GM21576 (cell line): ENCODE data around the gene GPC3.
"Not testable (repeated sequence)": the region's sequence is repeated elsewhere in the genome, so short reads cannot be mapped to it uniquely, and the experiment has no call there.

Experiments used
- ATAC-seq: cut with Tn5 transposase; IDR thresholded peaks from one replicate; pipeline ENCODE4 v1.9.1; 2021; ENCODE audit warnings: mild to moderate bottlenecking, moderate library complexity; ENCODE audit not compliant: unreplicated experiment

GPC3 gene

DNA sequence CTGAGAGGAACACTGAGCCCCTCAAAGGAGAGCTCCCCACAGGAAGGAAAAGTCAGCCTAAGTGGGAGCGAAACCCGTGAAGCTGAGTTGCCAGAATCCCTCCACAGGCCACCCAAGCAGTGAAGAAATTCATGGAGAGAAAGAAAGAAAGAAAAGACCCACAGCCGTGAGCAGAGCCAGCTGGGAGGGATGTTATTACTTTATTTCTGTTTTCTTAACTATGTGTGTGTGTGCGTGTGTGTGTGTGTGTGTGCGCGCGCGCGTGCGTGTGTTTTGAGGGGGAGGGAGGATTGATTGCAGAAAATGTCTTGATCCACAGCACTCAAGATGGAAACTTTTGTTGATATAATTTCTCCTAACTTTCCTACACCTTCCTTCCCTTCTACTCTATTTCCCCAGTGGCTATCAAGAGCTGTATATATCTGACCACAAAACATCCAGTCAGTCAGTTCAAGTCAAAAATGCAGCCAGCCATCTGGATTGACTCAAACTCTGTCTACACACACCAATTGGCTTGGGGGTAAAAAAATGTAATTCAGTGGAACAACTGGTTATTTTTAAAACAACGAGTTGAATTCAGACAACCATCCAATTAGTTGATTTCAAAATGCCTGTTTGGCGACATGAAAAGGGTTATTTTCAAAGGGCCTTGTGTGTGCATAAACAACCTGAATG, 13.8 kb upstream of the GPC3 start:
- ATAC-seq: no peak

DNA sequence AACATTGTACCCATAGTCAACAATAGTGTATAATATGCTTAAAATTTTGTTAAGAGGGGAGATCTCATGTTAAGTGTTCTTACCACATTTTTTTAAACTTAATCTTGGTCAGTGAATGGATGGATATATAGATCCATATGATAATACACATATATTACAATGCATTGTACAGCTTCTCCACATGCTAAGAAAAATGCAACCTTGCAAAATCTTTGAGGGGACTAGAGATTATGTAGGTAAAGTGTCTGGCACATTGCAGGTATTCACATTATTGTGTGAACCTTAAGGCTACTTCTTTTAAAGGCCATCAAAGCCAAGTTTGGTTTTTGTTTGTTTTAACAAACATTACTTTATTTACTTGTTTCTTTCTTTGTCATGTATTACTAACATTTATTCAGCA, 10.4 kb upstream of the GPC3 start:
- ATAC-seq: no peak

DNA sequence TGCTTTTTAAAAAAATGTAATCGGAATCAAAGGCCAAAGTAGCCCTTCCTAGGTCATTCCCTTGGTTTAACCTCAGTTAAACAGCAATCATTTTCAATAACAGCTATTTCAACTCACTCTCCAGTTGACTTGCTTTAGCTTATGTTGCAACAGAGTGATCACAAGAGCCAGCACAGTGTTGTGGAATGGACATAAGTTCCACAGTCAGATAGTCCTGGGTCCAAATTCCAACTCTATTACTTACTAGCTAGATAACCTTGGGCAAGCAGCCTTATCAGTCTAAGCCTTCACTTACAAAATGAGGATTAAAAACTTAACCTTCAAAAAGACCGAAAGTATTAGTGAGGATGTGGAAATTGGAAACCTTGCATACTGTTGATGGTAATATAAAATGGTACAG, 9.2 kb upstream of the GPC3 start:
- ATAC-seq: no peak

DNA sequence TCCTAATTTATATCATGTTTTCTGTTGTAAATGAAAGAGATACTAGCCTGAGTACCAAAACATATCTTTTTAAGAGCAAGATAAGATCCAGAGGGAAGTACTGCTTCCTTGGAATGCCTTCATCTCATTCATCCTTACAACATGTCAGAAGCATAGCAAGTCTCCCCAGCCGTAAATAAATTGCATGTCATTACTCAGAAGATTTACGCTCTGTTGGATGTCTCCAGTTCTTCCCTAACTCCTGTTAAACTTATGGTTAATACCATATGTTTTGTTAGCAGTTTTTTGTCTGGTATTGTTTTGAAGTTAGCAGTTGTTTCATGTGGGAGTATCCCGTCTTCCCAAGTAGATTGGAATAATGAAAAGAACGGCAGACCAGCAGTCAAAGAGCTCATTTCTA, 7.5 kb upstream of the GPC3 start:
- ATAC-seq: no peak

DNA sequence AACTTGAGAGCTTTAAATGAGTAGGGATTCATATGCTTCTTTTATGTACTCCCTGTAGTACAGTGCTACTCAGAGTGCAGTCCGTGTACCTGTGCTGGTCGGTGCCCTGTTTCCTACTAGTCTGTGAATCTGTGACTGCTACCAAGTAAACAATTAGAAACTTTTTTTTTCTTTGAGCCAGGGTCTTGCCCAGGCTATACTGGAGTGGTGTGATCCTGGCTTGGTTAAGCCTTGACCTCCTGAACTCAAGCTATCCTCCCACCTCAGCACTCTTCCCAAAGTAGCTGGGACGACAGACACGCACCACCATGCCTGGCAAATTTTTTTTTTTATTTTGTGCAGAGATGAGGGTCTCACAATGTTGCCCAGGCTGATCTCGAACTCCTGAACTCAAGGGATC, 6.4 kb upstream of the GPC3 start:
- ATAC-seq: no peak

DNA sequence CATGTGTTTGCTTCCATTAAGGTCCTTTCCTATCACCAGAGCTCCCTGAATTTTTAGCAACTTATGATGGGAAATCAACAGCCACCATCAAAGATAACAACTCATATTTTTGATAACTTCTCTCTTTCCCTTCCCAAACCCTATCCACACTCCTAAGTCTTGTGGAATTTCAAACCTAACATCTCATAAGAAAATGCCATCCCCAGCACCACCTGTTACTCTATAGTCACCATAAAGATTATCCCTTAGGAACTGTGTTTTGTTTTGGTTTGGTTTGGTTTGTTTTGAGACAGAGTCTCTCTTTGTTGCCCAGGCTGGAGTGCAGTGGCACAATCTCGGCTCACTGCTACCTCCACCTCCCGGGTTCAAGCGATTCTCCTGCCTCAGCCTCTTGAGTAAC, 5.7 kb upstream of the GPC3 start:
- not testable (repeated sequence) for ATAC-seq

DNA sequence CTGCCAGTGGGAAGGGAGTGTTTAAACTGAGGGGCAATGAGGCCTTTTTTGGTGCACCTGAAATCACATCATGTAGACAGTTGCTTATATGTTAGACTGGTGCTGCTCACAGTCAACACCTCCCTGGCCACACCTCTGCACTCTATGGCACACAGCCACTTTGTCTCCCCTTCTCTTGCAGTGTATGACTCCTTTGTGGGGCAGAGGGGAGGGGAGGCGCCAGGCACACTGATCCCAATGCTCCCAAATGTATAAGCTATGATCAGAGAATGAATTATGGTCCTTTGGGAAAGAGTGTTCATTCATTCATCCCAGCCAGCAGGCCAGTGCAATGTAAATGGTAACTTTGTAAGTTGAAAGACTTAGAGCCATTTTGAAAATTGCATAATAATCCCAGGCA, 4.6 kb upstream of the GPC3 start:
- ATAC-seq: no peak

DNA sequence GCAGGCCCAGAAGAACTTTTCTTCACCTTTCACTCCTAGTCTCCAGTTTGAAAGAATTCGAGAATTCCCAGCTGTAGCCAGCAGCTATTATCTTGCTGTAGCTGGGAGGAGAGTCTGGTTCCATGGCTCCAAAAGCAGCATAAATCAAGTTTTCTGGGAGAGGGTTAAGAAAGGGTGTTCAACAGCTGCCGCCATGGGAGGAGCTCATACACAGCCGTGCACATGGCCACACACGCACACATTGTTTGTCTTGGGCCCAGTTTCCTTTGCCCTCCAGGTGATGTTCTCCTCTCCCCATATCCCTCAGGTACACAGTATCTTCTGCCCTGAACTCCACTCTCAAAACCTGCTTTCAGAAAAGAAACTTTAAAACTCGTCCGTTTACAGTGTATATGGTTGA, 4.1 kb upstream of the GPC3 start:
- ATAC-seq: no peak

DNA sequence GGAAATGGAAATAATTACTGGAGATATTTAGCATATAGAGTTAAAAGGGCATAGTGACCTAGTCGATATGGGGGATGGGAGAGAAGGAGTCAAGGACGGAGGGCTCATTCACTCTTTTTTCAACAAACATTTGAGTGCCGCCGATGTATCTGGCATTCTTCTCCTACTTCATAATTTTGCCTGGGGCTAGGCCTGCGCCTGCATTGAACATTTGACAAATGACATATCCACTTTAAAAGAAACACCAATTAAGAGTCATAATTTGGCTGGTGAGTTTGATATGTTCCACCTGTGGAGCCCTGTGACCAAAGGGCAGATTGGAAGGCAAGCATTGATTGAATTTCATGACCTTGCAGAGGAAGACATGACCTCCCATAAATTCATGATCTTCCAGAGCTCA, 2.6 kb upstream of the GPC3 start:
- ATAC-seq: no peak

DNA sequence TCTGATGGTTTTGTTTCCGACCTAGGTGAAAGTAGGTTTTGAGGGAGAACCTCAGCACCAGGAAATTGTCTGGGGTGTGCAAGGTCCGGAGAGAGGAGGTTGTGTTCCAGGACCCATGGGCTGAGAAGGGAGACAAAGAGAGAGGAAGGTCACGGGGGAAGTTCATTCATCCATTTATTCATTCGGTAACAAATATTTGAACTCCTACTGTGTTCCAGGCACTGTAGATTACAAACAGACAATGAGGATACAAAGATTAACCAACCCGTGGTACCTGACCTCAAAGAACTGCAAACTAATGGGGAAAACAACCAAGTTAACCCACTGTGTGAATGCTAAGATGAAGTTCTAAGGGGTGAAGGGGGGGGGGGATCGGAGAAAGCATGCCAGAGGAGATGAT, 1.8 kb upstream of the GPC3 start:
- no peak for ATAC-seq

DNA sequence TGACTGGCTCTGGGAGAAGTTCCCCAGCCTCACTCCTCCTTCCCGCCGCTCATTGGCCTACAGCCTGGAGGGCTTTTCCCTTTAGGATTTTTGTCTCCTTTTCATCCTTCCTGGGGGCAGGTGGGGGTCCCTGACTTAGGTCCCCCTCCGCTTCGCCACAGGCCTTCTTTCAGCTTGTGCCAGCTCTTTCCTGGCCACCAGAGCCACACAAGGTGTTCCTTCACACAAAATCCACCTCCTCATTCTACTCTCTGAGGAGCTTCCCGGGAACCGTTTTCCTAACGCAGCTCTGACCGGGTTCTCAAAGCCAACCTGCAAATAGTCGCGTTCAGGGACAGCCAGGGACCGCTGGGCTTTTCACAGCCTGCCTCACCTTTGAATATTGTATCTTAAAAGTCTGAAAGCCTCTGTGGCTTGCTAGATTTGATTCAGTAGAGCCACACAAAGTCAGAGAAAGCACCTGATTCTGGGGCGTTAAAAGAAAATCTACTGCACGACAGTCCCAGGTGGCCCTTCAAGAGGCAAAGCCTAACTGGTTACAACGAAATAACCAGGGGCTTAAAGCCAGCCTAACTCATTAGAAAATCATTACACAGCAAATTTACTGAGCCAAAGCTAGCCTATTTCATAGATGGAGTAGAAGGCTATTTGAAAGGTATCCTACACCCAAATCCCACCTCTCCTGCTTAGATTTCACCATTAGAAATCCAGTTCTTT, 731 bp upstream of the GPC3 start:
- no peak for ATAC-seq

DNA sequence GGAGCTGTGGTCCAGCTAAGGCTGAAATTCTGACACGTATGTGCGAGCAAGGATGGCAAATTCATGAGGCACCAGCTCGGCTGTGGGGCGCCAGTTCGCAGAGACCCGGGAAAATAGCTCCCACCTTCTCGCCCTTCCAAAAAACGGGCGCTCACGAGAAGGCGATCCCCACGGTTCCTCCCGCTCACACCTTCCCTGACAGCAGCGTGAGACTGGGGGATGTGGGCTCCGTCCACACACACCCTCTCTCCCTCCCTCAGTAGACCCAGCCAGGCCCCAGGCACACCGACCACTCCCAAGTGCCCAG, 584 bp downstream of the GPC3 start:
- ATAC-seq: no peak

GRCh38 chrX:133983974-133984845, 1.2 kb downstream of the GPC3 start:
- ATAC-seq: no peak

GRCh38 chrX:133983256-133983973, 2.0 kb downstream of the GPC3 start:
- ATAC-seq: no peak

GRCh38 chrX:133981924-133982323, 3.5 kb downstream of the GPC3 start:
- ATAC-seq: no peak

GRCh38 chrX:133980832-133981588, 4.4 kb downstream of the GPC3 start:
- no peak for ATAC-seq

- no peak for ATAC-seq
Measured at GRCh38 chrX:133980406-133980805, 5.0 kb downstream of the GPC3 start.

DNA sequence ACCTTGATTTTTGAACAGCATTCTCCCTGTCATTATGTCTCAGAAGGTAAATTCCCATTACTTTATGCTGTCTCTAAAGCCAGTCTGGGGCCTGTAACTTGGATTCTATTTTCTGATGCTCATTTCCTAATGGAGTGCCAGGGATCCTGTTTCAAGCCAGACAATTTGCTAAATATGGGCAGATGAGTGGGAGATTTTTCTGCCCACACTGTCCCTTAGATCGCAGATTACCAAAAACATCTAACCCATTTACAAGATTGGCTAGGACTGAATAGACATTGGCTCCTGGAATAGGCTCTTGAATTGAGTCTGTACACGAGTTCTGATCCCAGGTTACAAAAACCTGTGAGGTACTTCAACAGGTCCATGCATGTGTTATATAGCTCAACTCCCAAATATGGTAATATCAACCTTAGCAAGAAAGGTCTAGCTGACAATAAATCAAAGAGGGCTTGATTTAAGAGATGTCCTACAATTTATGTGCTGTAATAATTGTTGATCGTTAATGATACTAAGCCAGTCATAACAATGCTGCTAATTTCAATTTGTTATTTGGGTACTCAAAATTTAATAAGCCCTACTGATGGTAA, 5.7 kb downstream of the GPC3 start:
- no peak for ATAC-seq

GRCh38 chrX:133973704-133974103, 11.7 kb downstream of the GPC3 start:
- no peak for ATAC-seq

GRCh38 chrX:133972916-133973315, 12.5 kb downstream of the GPC3 start:
- no peak for ATAC-seq
